BJ (cell line): ENCODE results near the gene SLC39A5. TPM values are rescaled to one million over a fixed set of nuclear protein-coding genes. Genes with fewer than 3 reads are reported as not detected.

Source experiments
- CTCF ChIA-PET: fragments of 350-600 bp; formaldehyde crosslinking; extraction: SDS; loops from one replicate; lab custom pipeline; 2021; ENCODE audit warnings: antibody characterized with exemption, inconsistent platforms; lab: Yijun Ruan, JAX
- POLR2A ChIA-PET: fragments of 300-600 bp; sonication (Branson Sonifier 250); formaldehyde crosslinking; extraction: SDS; loops from one replicate; lab custom pipeline; 2021; ENCODE audit warnings: antibody characterized with exemption; lab: Charles Lee
- DNase-seq: peaks from one replicate; pipeline ENCODE4 v3.0.0-alpha.2; 2011; ENCODE audit warnings: low read depth
- H3K27me3 ChIP-seq: 2 replicates; pipeline ENCODE4 v1.6.0; 2011; ENCODE audit warnings: low read length; ENCODE audit not compliant: control insufficient read depth, insufficient read depth
- H3K36me3 ChIP-seq: 2 replicates; pipeline ENCODE4 v1.5.1; 2011; ENCODE audit warnings: low read length; ENCODE audit not compliant: control insufficient read depth, insufficient read depth
- H3K4me3 ChIP-seq: 2 replicates; pipeline ENCODE4 v1.5.1; 2011; ENCODE audit warnings: low read depth, mild to moderate bottlenecking, control low read depth, low read length
- polyA plus RNA-seq: library from polyadenylated mRNA; depleted of rRNA; stranded (reverse); fragments of >200 nt; gene quantifications from 2 replicates; pipeline ENCODE4 v1.2.3, GENCODE V29; 2011
- TF ChIP-seq, protein P1 (sequence below): IDR thresholded peaks from 2 replicates; pipeline ENCODE4 v1.5.1; 2011; ENCODE audit warnings: low read depth, mild to moderate bottlenecking, control low read depth, inconsistent platforms, low read length, moderate library complexity; ENCODE audit not compliant: insufficient read depth

Gene SLC39A5
- polyA plus RNA-seq, 1 experiment, result not detected

DNA sequence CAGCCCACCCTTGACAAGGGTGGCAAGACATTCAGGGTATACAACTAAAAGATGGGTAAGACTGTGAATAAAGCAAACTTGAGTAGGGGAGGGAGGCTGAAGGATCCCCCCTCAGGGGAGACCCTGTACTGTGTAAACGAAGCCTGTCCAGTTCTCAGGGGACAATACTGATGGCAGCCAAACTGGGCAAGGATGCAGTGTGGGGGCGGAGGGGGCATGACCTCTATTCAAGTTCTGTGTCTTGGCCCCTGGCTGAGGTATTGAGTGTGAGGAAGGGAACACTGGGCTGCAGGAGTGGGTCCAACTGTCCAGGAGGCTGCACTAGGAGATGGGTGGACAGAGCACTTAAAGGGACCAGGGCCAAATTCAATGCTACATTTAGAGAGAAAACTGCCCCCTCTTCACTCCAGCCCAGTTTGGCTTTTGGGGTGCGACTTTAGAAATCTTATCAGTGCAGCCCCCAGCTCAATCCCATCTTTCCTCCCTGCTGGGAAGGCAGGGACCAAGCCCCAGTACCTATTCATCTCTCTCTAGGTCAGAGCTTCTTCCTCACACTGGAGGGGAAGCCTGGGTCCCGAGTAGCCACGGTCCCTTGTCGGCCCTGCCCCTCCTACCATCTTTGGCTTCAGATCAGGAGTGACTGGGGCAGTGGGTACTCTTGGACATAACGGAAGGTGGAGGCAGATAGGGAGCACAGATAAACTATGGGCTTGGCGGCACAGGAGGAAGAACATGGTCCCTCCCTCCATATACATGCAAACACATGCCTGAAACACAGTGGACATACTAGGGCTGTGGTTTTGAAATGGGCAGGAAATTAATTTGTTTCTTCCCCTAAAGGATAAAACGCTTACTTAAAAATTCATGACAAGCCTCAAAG is 11.8 kb downstream of the SLC39A5 start:
- ChIA-PET POLR2A (no interaction called here), CTCF (interaction anchor here (0.6 kb wide), 1 partner anchor 27 kb away, joined by 3 read pairs; no protein-coding TSS in a partner anchor)
- no peak for DNase-seq
- Histone ChIP-seq H3K36me3 (peaks cover 40% of the 10 kb centered on the region), H3K27me3 (no peaks in the 10 kb centered on the region), H3K4me3 (no peak overlapping the region)
- TF ChIP-seq, protein P1, sequence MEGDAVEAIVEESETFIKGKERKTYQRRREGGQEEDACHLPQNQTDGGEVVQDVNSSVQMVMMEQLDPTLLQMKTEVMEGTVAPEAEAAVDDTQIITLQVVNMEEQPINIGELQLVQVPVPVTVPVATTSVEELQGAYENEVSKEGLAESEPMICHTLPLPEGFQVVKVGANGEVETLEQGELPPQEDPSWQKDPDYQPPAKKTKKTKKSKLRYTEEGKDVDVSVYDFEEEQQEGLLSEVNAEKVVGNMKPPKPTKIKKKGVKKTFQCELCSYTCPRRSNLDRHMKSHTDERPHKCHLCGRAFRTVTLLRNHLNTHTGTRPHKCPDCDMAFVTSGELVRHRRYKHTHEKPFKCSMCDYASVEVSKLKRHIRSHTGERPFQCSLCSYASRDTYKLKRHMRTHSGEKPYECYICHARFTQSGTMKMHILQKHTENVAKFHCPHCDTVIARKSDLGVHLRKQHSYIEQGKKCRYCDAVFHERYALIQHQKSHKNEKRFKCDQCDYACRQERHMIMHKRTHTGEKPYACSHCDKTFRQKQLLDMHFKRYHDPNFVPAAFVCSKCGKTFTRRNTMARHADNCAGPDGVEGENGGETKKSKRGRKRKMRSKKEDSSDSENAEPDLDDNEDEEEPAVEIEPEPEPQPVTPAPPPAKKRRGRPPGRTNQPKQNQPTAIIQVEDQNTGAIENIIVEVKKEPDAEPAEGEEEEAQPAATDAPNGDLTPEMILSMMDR, result no peak

DNA sequence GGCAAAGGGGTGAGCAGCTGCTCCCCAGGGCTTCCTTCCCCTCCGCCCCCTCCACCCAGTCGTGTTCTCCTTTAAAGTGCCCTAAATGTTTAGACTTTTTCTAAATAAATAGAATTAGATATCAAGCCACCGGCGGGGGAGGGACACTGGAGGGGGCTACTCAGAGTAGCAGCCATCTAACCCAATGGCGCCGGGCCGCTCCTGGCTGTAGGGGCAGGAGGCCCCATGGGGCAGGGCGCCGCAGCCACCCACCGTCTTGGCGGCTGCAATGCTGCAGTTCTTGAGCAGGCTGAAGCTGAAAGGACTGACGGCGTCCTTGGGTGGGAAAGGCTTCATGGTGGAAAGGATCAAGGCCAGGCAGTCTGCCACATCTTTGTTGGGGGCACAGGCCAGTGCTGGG is 13.1 kb downstream of the SLC39A5 start:
- ChIA-PET CTCF (interaction anchor here (1.7 kb wide), 1 partner anchor 10 kb away, joined by 4 read pairs; no protein-coding TSS in a partner anchor), POLR2A (no interaction called here)
- Histone ChIP-seq H3K36me3 (peaks cover 46% of the 10 kb centered on the region), H3K4me3 (no peak overlapping the region), H3K27me3 (no peaks in the 10 kb centered on the region)
- TF ChIP-seq, protein P1, result no peak
- no peak for DNase-seq

DNA sequence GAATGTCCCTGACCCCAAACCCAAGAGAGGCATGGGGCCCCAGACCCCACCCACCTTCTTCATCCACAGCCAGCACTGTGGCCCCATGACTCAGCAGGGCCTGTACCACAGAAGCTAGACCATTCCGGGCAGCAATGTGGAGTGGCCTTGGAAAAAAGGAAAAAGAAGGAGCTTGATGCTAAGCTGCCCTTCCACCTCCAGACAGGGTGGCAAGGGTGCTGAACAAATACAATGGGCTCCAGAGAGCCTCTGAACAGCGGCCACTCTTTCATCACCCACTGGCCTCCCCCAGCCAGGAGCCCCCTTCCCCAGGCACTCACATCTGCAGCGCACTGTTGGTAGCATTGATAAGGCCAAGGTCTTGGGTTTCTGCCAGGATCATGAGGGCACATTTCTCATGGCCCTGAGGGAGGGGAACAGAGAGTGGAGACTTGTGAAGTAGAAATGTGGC is 13.9 kb downstream of the SLC39A5 start:
- CTCF ChIA-PET, result interaction anchor here (1.7 to 6.2 kb wide), 3 partner anchors 9 to 13 kb away, joined by 4 to 40 read pairs (median 4); partner anchors contain the start of gene ANKRD52
- POLR2A ChIA-PET, result no interaction called here
- Histone ChIP-seq H3K4me3 (no peak overlapping the region), H3K36me3 (peaks cover 54% of the 10 kb centered on the region), H3K27me3 (no peaks in the 10 kb centered on the region)
- TF ChIP-seq, protein P1, result no peak
- DNase-seq, result no peak

DNA sequence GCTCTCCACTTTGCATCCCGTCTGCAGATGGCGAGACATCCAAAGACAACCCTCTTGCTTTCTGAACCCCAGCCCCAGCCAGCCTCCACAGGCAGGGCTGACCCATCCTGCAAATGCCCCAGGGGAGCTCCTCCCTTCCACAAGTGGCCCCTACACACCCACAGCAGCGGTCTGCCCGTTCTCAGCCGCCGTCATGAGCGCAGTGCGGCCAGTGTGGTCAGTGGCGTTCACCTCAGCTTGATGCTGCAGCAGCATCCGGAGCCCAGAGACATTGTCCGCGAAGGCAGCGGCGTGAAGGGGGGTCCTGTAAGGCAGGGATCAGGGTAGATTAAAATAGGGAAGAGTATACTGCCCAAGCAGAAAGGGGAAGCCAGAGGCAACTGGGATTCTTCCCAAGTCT is 14.6 kb downstream of the SLC39A5 start:
- Histone ChIP-seq H3K36me3 (peaks cover 57% of the 10 kb centered on the region), H3K4me3 (no peak overlapping the region), H3K27me3 (no peaks in the 10 kb centered on the region)
- TF ChIP-seq, protein P1, result no peak
- ChIA-PET CTCF (interaction anchor here (1.0 to 6.2 kb wide), 4 partner anchors 9 to 55 kb away, joined by 3 to 40 read pairs (median 4); partner anchors contain the start of genes ANKRD52 and SMARCC2), POLR2A (no interaction called here)
- DNase-seq, result no peak

DNA sequence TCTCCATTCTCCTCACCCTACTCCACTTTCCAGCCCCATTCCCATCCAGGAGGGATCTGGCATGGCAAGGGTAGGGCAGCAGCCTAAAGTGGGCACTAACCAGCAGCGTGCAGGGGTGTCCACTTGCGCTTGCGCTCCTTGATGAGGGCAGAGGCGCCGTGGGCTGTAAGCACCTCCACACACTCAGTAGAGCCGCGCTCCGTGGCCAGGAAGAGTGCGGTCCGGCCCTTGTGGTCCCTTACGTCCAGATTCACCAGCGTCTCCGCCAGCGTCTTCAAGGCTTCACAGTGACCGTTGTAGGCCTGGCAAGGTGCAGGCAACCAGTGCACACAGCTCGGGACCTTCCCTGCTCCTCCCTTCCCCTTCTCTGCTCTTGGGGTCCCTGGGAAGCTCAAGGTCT is 18.1 kb downstream of the SLC39A5 start:
- DNase-seq, result no peak
- Histone ChIP-seq H3K27me3 (no peaks in the 10 kb centered on the region), H3K4me3 (no peak overlapping the region), H3K36me3 (peaks cover 62% of the 10 kb centered on the region)
- TF ChIP-seq, protein P1, result no peak
- POLR2A ChIA-PET, result no interaction called here
- CTCF ChIA-PET, result interaction anchor here (1.8 to 6.2 kb wide), 4 partner anchors 9 to 128 kb away, joined by 5 to 40 read pairs (median 6); partner anchors contain the start of genes ANKRD52, RNF41 and SMARCC2
